Sigmoid colon (tissue), 4 donors: ENCODE data around the gene NBEAL2.

Source experiments
- EP300 ChIP-seq, 4 donors: sonication (generic); formaldehyde crosslinking; IDR thresholded peaks; one replicate each; pipeline ENCODE4 v1.6.1; 2017; ENCODE audit warnings: antibody characterized with exemption in 4 of 4
- POLR2A ChIP-seq, 2 donors: fragments of 450-650 bp; IDR thresholded peaks; one replicate each; pipeline ENCODE4 v1.6.1; 2016; ENCODE audit warnings: antibody characterized with exemption in 2 of 2, mild to moderate bottlenecking in 2 of 2, moderate library complexity in 2 of 2
- POLR2AphosphoS5 ChIP-seq, 4 donors: sonication (generic); formaldehyde crosslinking; IDR thresholded peaks; one replicate each; pipeline ENCODE4 v1.6.1; 2017; ENCODE audit warnings: antibody characterized with exemption in 4 of 4
- TF ChIP-seq, protein P1 (sequence below), 4 experiments: fragments of 450-650 bp in 3 of 4; fragments of 200-600 bp in 1 of 4; IDR thresholded peaks; one replicate each; pipeline ENCODE4 v1.5.1; 2016 to 2019; ENCODE audit warnings: antibody characterized with exemption in 4 of 4, mild to moderate bottlenecking in 3 of 4, moderate library complexity in 2 of 4

DNA sequence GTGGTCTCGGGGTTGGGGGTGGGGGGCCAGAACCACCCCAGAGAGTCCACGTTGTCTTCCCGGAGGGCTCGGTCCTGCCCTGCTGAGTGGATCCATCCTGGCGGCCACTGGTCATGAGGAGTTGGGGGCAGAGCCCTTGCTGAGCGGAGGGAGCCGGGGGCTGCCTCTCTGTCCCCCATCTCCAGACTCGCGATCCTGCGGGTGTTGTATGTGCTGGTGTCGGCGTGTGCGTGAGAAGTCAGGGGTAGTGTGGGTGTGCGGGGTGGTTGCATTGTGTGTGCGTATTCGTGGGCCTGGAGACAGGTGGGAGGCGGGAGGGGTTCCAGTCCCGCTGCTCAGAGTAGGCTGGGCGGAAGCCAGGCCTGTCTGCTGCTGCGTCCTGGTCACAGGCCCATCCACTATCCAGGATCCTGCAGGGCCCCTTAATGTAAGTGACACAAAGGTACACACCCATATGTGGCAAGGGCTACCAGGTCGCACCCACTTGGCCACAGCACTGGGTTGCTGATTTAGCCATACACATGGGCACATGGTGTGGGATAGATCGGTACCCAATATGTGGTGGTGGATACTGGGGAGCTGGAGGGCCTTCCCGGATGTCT, 30.7 kb downstream of the NBEAL2 start:
- TF ChIP-seq, protein P1, sequence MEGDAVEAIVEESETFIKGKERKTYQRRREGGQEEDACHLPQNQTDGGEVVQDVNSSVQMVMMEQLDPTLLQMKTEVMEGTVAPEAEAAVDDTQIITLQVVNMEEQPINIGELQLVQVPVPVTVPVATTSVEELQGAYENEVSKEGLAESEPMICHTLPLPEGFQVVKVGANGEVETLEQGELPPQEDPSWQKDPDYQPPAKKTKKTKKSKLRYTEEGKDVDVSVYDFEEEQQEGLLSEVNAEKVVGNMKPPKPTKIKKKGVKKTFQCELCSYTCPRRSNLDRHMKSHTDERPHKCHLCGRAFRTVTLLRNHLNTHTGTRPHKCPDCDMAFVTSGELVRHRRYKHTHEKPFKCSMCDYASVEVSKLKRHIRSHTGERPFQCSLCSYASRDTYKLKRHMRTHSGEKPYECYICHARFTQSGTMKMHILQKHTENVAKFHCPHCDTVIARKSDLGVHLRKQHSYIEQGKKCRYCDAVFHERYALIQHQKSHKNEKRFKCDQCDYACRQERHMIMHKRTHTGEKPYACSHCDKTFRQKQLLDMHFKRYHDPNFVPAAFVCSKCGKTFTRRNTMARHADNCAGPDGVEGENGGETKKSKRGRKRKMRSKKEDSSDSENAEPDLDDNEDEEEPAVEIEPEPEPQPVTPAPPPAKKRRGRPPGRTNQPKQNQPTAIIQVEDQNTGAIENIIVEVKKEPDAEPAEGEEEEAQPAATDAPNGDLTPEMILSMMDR (IDR thresholded peaks at IDR 0.05), result no peak
- TF ChIP-seq POLR2A (IDR thresholded peaks at IDR 0.05) (no peak), EP300 (IDR thresholded peaks at IDR 0.05) (no peak), POLR2AphosphoS5 (IDR thresholded peaks at IDR 0.05) (no peak)
